Transverse colon (tissue), 4 donors: Measurements from ENCODE around the gene PLXNB2. TPM values are rescaled to one million over a fixed set of nuclear protein-coding genes. Genes with fewer than 3 reads are reported as not detected.

Source experiments
- DNase-seq: peaks from one replicate; pipeline ENCODE4 v3.0.0-alpha.2; 2019
- H3K27ac ChIP-seq, 4 donors: fragments of 200-600 bp; sonication (generic); 2 replicates each; pipeline ENCODE4 v1.5.1; 2016 to 2018; ENCODE audit warnings: inconsistent platforms in 4 of 4
- H3K27me3 ChIP-seq: fragments of 200-600 bp; sonication (generic); 2 replicates; pipeline ENCODE4 v1.5.1; 2017; ENCODE audit warnings: inconsistent platforms
- H3K36me3 ChIP-seq, 4 donors: fragments of 200-600 bp; sonication (generic); 2 replicates each; pipeline ENCODE4 v1.5.1; 2017 to 2019; ENCODE audit warnings: inconsistent platforms in 4 of 4
- H3K4me1 ChIP-seq, 4 donors: fragments of 200-600 bp; sonication (generic); 2 replicates each; pipeline ENCODE4 v1.5.1; 2017 to 2020; ENCODE audit warnings: inconsistent platforms in 4 of 4
- H3K4me3 ChIP-seq, 4 donors: fragments of 200-600 bp; sonication (generic); 1 replicate in 1 of 4; 2 replicates in 3 of 4; pipeline versions ENCODE4 v1.5.1 to v1.6.1; 2017 to 2019; ENCODE audit warnings: inconsistent platforms in 4 of 4
- H3K9me3 ChIP-seq, 2 donors: fragments of 200-600 bp; sonication (generic); 2 replicates each; pipeline ENCODE4 v1.5.1; 2017 to 2019; ENCODE audit warnings: inconsistent platforms in 2 of 2
- EP300 ChIP-seq: sonication (generic); formaldehyde crosslinking; IDR thresholded peaks from one replicate; pipeline ENCODE4 v1.6.1; 2017; ENCODE audit warnings: antibody characterized with exemption, low read depth
- POLR2A ChIP-seq: fragments of 450-650 bp; IDR thresholded peaks from one replicate; pipeline ENCODE4 v1.6.1; 2016; ENCODE audit warnings: antibody characterized with exemption, mild to moderate bottlenecking, moderate library complexity
- POLR2AphosphoS5 ChIP-seq, 3 donors: sonication (generic); formaldehyde crosslinking; IDR thresholded peaks; one replicate each; pipeline ENCODE4 v1.6.1; 2016; ENCODE audit warnings: antibody characterized with exemption in 3 of 3
- WGBS, 2 donors: methylation state at CpG; one replicate each; pipeline ENCODE4 v1.1.5; 2018; ENCODE audit warnings: low coverage in 1 of 2; 5-methylcytosine and 5-hydroxymethylcytosine counted together
- in situ Hi-C, 4 donors: fragments of 200-750 bp; cut with MboI; loops; one replicate each; pipeline versions ENCODE4 v1.15.0 to v1.15.1; 2017; ENCODE audit warnings: low sequenced_read_pairs in 3 of 4, low pct_ligation_motif_present in 1 of 4, low pct_unique_long_range_greater_than_20kb in 1 of 4
- intact Hi-C: fragments of 100-400 bp; cut with DNase I; formaldehyde crosslinking; loops from one replicate; pipeline ENCODE4 v1.15.1; 2023; ENCODE audit warnings: low total_unique reads
- total RNA-seq, 4 donors: library from RNA; depleted of rRNA; stranded (reverse); fragments of >200 nt; gene quantifications; one replicate each; pipeline ENCODE4 v1.1.0, GENCODE V29; 2016
- TF ChIP-seq, protein P1 (sequence below), 5 experiments: fragments of 200-600 bp in 3 of 5; fragments of 450-650 bp in 2 of 5; sonication (generic) in 3 of 5; IDR thresholded peaks; 1 replicate in 2 of 5; 2 replicates in 3 of 5; pipeline ENCODE4 v1.5.1; 2016 to 2017; ENCODE audit warnings: antibody characterized with exemption in 5 of 5, inconsistent platforms in 3 of 5, mild to moderate bottlenecking in 2 of 5, moderate library complexity in 1 of 5

PLXNB2 gene
- total RNA-seq, 4 donors from 2014 or later, result 305 to 880 (median 460) TPM

DNA sequence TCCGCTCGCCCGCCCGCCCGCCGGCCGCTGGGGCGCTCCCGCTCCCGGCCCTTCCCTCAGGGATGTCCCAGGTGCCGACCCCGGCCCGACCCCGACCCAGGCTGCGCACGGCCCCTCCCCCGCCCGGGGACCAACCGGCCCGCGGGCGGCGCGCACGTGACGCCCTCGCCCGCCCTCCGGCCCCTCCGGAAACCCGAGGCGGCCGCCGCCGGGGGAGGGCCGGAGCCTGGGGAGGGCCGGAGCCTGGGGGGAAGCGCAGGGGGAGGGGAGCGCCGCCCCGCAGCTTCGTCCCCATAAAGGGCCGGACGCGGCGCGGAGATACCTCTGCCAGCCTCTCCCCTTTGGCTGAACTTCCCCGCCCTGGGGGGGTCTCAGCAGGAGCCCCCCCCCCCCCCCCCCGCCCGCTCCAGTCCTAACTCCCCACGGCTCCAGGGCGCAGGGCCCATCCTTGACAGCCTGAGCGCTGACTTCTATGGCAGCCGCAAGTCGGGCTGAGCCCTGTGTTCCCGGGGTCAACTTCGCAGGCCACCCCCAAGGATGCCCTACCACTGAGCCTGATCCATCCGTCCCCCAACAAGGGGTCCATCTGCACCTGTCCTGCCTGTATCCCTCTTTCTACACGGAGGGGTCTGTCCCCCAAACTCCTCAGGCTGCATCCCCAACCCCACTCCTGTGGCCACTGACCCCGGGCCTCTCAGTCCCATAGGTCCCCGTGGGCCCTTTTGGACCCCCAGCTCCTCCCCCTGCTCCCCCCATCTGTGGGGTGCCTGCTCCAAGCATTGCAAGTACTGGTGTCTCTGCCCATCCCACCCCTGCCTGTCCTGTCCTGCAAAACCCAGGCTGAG lies 45.6 kb downstream of the PLXNB2 start, which contains the start of gene MAPK12:
Gene MAPK12 (minus strand): TSS at position 69 of the 845 bp plus-strand sequence. CDS start 174 bp downstream, outside the sequence.
- Histone ChIP-seq H3K27ac (peak within 1 kb of the TSS; percentile 18 to 41 (median 32)), H3K4me1 (peaks cover 0 to 18% (median 11%) of the 10 kb centered on the region in 4 donors), H3K27me3 (peaks cover 70% of the 10 kb centered on the region), H3K36me3 (no peaks in the 10 kb centered on the region), H3K4me3 (peak within 1 kb of the TSS; percentile 4 to 52 (median 24)), H3K9me3 (no peaks in the 10 kb centered on the region)
- 15 to 18% methylated on average over 3 to 10 of the region's 61 CpGs for WGBS, 2 donors
- intact Hi-C loops, result no loop called here
- TF ChIP-seq EP300 (no peak), POLR2A (no peak), POLR2AphosphoS5 (IDR thresholded peaks at IDR 0.05) (no peak)
- TF ChIP-seq, protein P1, sequence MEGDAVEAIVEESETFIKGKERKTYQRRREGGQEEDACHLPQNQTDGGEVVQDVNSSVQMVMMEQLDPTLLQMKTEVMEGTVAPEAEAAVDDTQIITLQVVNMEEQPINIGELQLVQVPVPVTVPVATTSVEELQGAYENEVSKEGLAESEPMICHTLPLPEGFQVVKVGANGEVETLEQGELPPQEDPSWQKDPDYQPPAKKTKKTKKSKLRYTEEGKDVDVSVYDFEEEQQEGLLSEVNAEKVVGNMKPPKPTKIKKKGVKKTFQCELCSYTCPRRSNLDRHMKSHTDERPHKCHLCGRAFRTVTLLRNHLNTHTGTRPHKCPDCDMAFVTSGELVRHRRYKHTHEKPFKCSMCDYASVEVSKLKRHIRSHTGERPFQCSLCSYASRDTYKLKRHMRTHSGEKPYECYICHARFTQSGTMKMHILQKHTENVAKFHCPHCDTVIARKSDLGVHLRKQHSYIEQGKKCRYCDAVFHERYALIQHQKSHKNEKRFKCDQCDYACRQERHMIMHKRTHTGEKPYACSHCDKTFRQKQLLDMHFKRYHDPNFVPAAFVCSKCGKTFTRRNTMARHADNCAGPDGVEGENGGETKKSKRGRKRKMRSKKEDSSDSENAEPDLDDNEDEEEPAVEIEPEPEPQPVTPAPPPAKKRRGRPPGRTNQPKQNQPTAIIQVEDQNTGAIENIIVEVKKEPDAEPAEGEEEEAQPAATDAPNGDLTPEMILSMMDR (IDR thresholded peaks at IDR 0.05), result no peak
- in situ Hi-C loops, result loop anchor here in 1 of 4 donors (10.0 kb wide), 1 partner anchor 233 kb away; no protein-coding TSS in a partner anchor
- DNase-seq, result no peak

DNA sequence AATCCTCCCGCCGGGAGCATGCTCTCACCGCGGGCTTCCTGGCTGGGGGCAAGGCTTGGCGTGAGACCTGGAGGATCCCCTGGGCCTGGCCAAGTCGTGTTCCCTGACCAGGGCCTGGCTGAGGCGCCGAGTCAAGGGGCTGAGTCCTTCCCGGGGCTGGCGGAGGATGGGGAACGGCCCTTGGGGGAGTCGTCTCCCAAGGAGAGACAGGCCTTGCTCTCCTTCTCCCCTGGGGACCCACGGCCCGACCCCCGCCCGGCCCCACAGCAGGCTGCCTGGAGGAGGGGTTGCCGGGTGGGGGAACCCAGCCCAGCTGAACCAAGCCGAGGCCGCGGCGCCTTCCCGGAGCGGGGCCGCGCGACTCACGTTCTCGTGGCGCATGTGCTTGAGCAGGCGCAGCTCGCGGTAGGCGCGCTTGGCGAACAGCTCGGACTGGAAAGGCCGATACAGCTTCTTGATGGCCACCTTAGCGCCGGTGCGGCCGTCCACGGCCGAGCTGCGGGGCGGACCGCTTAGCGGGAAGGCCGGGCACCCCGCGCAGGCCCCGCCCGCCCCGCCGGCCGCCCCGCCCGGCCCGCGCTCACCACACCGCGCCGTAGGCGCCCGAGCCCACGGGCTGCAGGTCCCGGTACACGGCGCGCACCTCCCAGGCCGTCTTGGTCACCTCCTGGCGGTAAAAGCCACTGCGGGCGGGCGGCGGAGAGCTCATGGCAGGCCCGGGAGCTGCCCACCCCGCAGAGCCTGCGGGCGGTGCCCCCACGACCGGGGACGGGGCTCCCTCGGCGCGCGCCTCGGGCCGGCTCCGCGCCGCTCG lies 46.4 kb downstream of the PLXNB2 start:
- no peak for DNase-seq
- 0% methylated on average over 2 to 13 of the region's 92 CpGs for WGBS, 2 donors
- Histone ChIP-seq H3K27me3 (peaks cover 70% of the 10 kb centered on the region), H3K9me3 (no peaks in the 10 kb centered on the region), H3K4me3 (peak overlapping the region; percentile 4 to 52 (median 24)), H3K36me3 (no peaks in the 10 kb centered on the region), H3K4me1 (peaks cover 0 to 17% (median 11%) of the 10 kb centered on the region in 4 donors), H3K27ac (peak overlapping the region; percentile 18 to 41 (median 32))
- TF ChIP-seq EP300 (no peak), POLR2AphosphoS5 (IDR thresholded peaks at IDR 0.05) (no peak)
- intact Hi-C loops (no loop called here), in situ Hi-C loops (loop anchor here in 1 of 4 donors (10.0 kb wide), 1 partner anchor 234 kb away; no protein-coding TSS in a partner anchor)

DNA sequence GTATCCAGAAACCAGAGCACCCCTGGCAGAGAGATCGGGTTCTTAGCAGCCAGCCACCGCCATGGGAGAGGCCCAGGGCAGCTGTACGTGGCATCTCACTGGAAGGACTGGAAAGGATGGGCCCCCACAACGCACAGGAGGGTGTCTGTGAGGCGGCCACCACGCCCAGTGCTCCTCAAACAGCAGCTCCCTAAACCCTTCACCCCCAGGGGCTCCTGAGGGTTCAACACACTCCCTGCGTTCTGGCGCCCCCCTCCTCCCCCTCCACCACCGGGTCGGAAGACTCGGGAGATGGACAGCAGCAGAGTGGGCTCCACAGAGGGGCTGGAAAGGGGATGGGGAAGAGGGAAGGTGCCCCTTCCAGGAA lies 47.0 kb downstream of the PLXNB2 start:
- Histone ChIP-seq H3K4me3 (peak overlapping the region in 2 of 4 donors; percentile 31 to 52), H3K4me1 (peaks cover 0 to 17% (median 11%) of the 10 kb centered on the region in 4 donors), H3K27ac (peak overlapping the region in 1 of 4 donors; percentile 41), H3K27me3 (peaks cover 70% of the 10 kb centered on the region), H3K9me3 (no peaks in the 10 kb centered on the region), H3K36me3 (no peaks in the 10 kb centered on the region)
- no peak for DNase-seq
- TF ChIP-seq, protein P1 (IDR thresholded peaks at IDR 0.05), result no peak
- TF ChIP-seq POLR2AphosphoS5 (IDR thresholded peaks at IDR 0.05), result no peak
- TF ChIP-seq POLR2A, result no peak
- TF ChIP-seq EP300, result no peak
- in situ Hi-C loops (loop anchor here in 1 of 4 donors (10.0 kb wide), 1 partner anchor 234 kb away; no protein-coding TSS in a partner anchor), intact Hi-C loops (no loop called here)
- WGBS, 2 donors, result 27% methylated on average over 10 of the region's 11 CpGs; no CpG with 5 or more reads in 1 of the 2 donors

DNA sequence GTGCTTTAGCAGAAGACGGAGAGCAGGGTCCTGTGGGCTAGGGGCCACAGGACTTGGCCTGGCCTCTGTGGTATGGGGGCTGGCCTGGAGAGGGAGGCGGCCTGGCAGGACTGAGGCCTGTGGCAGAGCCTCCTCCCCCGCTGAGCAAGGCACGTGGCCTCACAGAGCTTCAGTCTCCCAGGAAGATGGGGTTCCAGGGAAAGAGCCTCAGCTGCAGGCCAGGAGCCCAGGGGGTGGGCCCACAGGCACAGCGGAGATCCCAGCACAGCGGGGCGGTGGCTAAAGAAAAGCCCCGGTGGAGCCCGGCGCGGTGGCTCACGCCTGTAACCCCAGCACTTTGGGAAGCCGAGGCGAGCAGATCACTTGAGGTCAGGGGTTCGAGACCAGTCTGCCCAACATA lies 48.1 kb downstream of the PLXNB2 start:
- Histone ChIP-seq H3K36me3 (no peaks in the 10 kb centered on the region), H3K4me1 (peaks cover 0 to 17% (median 11%) of the 10 kb centered on the region in 4 donors), H3K4me3 (no peak overlapping the region), H3K27me3 (peaks cover 70% of the 10 kb centered on the region), H3K9me3 (no peaks in the 10 kb centered on the region), H3K27ac (no peak overlapping the region)
- DNase-seq, result no peak
- intact Hi-C loops, result loop anchor here (10.0 kb wide), 1 partner anchor 215 kb away; the partner anchor contains the start of gene SBF1
- in situ Hi-C loops, result loop anchor here in 2 of 4 donors (10.0 kb wide), 1 partner anchor 65 kb away; the partner anchor contains the start of gene DENND6B (in 2 of the 2)
- TF ChIP-seq, protein P1 (IDR thresholded peaks at IDR 0.05), result no peak
- no peak for TF ChIP-seq POLR2AphosphoS5 (IDR thresholded peaks at IDR 0.05)
- TF ChIP-seq EP300, result no peak
- no peak for TF ChIP-seq POLR2A
- WGBS, 2 donors, result 89% methylated on average over 15 of the region's 15 CpGs; no CpG with 5 or more reads in 1 of the 2 donors
